ENCODE results near the gene CNIH2. TPM values are rescaled to one million over a fixed set of nuclear protein-coding genes. Genes with fewer than 3 reads are reported as not detected.

Gene CNIH2
- total and polyA plus RNA-seq, 2 of the 8 experiments (the other 6 are each of a cell fraction or from before 2014, with no cell fraction given) = 12.5 to 15.8 TPM

DNA sequence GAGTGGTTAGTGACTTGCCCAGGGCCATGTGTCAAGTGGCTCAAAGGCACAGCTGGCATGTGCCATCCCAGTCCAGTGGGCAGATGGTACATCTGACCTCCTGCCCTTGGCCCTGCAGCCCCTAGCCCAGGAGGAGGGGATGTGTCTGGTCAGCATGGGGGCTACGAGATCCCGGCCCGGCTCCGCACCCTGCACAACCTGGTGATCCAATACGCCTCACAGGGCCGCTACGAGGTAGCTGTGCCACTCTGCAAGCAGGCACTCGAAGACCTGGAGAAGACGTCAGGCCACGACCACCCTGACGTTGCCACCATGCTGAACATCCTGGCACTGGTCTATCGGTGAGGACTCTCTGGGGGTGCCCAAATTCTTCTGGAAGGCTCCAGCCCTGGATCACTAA lies 15.3 kb upstream of the CNIH2 start (continued):
- TF ChIP-seq RXRA (IDR thresholded peaks at IDR 0.05; ENCODE audit: insufficient read depth, low read depth, low read length) = no peak
- TF ChIP-seq, protein P1, sequence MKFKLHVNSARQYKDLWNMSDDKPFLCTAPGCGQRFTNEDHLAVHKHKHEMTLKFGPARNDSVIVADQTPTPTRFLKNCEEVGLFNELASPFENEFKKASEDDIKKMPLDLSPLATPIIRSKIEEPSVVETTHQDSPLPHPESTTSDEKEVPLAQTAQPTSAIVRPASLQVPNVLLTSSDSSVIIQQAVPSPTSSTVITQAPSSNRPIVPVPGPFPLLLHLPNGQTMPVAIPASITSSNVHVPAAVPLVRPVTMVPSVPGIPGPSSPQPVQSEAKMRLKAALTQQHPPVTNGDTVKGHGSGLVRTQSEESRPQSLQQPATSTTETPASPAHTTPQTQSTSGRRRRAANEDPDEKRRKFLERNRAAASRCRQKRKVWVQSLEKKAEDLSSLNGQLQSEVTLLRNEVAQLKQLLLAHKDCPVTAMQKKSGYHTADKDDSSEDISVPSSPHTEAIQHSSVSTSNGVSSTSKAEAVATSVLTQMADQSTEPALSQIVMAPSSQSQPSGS (IDR thresholded peaks at IDR 0.05; ENCODE audit: low read length) = no peak

Data from H1 (cell line).